Gastrocnemius medialis (tissue), 4 donors: ENCODE measurements around the gene EYS. TPM values are rescaled to one million over a fixed set of nuclear protein-coding genes. Genes with fewer than 3 reads are reported as not detected.

Experiments used
- ATAC-seq, 2 donors: fragments of 150-250 bp; one replicate each; pipeline ENCODE4 v1.9.1; 2016
- DNase-seq, 2 donors: peaks; one replicate each; pipeline ENCODE4 v3.0.0-alpha.2; 2019
- H3K27ac ChIP-seq, 4 donors: fragments of 200-600 bp; sonication (generic); 1 replicate in 1 of 4; 2 replicates in 3 of 4; pipeline ENCODE4 v1.5.1; 2016 to 2018; ENCODE audit warnings: mild to moderate bottlenecking in 2 of 4, moderate library complexity in 1 of 4
- H3K27me3 ChIP-seq, 3 donors: fragments of 200-600 bp; sonication (generic) in 2 of 3; 1 replicate in 1 of 3; 2 replicates in 2 of 3; pipeline versions ENCODE4 v1.5.1 to v1.6.0; 2016 to 2019; ENCODE audit warnings: mild to moderate bottlenecking in 1 of 3, moderate library complexity in 1 of 3
- H3K36me3 ChIP-seq, 2 donors: fragments of 200-600 bp; sonication (generic) in 1 of 2; one replicate each; pipeline ENCODE4 v1.5.1; 2017 to 2018
- H3K4me1 ChIP-seq, 2 donors: fragments of 200-600 bp; sonication (generic) in 1 of 2; one replicate each; pipeline ENCODE4 v1.5.1; 2016 to 2017; ENCODE audit warnings: mild to moderate bottlenecking in 2 of 2
- H3K4me3 ChIP-seq, 4 donors: fragments of 200-600 bp; sonication (generic) in 3 of 4; 1 replicate in 1 of 4; 2 replicates in 3 of 4; pipeline ENCODE4 v1.5.1; 2016 to 2019; ENCODE audit warnings: mild to moderate bottlenecking in 2 of 4
- H3K9me3 ChIP-seq, 3 donors: fragments of 200-600 bp; sonication (generic) in 2 of 3; 1 replicate in 1 of 3; 2 replicates in 2 of 3; pipeline ENCODE4 v1.5.1; 2016 to 2019
- POLR2A ChIP-seq, 2 donors: fragments of 450-650 bp; IDR thresholded peaks; one replicate each; pipeline ENCODE4 v1.6.1; 2017; ENCODE audit warnings: antibody characterized with exemption in 2 of 2, mild to moderate bottlenecking in 2 of 2, moderate library complexity in 2 of 2
- in situ Hi-C, 4 donors: fragments of 200-750 bp; cut with MboI; loops; one replicate each; pipeline versions ENCODE4 v1.15.0 to v1.8.0; 2017; ENCODE audit warnings: low sequenced_read_pairs in 4 of 4
- intact Hi-C: fragments of 100-400 bp; cut with DNase I; formaldehyde crosslinking; loops from one replicate; pipeline ENCODE4 v1.15.1; 2023; ENCODE audit warnings: low total_unique reads
- total RNA-seq, 4 donors: library from RNA; depleted of rRNA; stranded (reverse); fragments of >200 nt; gene quantifications; one replicate each; pipeline versions ENCODE4 v1.1.0 to v1.2.3, GENCODE V29; 2016
- TF ChIP-seq, protein P1 (sequence below), 5 experiments: fragments of 450-650 bp in 3 of 5; fragments of 200-600 bp in 2 of 5; sonication (generic) in 2 of 5; IDR thresholded peaks in 4 of 5; conservative IDR thresholded peaks in 1 of 5; 1 replicate in 4 of 5; 2 replicates in 1 of 5; pipeline ENCODE4 v1.5.1; 2016 to 2019; ENCODE audit warnings: antibody characterized with exemption in 5 of 5, mild to moderate bottlenecking in 3 of 5, moderate library complexity in 3 of 5

EYS gene
- total RNA-seq, 4 donors from 2014 or later = 0.20 TPM; not detected in 3

DNA sequence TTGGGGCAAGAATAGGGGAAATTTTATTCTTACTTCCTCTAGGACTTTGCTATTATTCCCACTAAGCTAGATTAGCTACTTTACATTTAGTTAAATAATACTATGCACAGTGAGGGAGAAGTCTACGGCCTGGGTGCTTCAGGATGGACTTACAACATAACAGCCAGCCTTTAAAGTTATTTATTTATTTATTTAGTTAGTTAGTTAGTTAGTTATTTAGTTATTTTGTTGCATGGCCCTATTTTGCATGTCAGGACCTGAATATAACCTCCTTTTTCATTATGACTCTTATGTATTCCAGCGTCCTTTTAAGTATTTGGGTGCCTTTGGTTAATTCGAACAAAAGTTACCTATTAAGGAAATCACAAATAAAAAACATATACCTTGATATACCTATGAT is 238.7 kb downstream of the EYS start:
- DNase-seq = no peak
- in situ Hi-C loops (no loop called here), intact Hi-C loops (no loop called here)
- no peaks in the 10 kb centered on the region for H3K27me3 ChIP-seq
- no peak for ATAC-seq
- no peak overlapping the region for H3K4me3 ChIP-seq
- no peak for TF ChIP-seq POLR2A (IDR thresholded peaks at IDR 0.05)
- TF ChIP-seq, protein P1, sequence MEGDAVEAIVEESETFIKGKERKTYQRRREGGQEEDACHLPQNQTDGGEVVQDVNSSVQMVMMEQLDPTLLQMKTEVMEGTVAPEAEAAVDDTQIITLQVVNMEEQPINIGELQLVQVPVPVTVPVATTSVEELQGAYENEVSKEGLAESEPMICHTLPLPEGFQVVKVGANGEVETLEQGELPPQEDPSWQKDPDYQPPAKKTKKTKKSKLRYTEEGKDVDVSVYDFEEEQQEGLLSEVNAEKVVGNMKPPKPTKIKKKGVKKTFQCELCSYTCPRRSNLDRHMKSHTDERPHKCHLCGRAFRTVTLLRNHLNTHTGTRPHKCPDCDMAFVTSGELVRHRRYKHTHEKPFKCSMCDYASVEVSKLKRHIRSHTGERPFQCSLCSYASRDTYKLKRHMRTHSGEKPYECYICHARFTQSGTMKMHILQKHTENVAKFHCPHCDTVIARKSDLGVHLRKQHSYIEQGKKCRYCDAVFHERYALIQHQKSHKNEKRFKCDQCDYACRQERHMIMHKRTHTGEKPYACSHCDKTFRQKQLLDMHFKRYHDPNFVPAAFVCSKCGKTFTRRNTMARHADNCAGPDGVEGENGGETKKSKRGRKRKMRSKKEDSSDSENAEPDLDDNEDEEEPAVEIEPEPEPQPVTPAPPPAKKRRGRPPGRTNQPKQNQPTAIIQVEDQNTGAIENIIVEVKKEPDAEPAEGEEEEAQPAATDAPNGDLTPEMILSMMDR (IDR thresholded peaks at IDR 0.05 in 4 of 5, conservative IDR thresholded peaks at IDR 0.05 in 1 of 5) = no peak
- H3K27ac ChIP-seq = no peak overlapping the region
- H3K9me3 ChIP-seq = no peaks in the 10 kb centered on the region
- H3K4me1 ChIP-seq = no peaks in the 10 kb centered on the region
- no peaks in the 10 kb centered on the region for H3K36me3 ChIP-seq

DNA sequence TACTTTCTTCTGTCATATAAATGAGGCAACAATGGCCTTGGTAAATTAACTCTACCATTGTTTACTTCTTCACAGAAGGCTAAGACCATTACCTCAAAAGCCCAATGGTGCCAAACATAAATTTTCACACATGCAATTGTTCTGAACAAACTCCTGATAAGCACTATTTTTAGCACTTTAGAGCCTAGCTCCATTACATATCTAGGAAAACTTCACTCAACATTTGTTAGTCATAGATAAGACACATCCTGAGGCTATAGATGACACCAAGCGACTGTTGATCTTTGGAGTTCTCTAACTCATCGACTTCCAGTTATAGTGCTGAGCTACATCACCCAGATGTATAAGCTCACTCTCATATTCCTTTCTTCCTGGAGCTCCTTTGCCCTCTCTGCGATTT is 245.9 kb downstream of the EYS start:
- TF ChIP-seq POLR2A (IDR thresholded peaks at IDR 0.05) = no peak
- TF ChIP-seq, protein P1 (IDR thresholded peaks at IDR 0.05 in 4 of 5, conservative IDR thresholded peaks at IDR 0.05 in 1 of 5) = no peak
- intact Hi-C loops (no loop called here), in situ Hi-C loops (no loop called here)
- DNase-seq (no peak), ATAC-seq (no peak)
- no peaks in the 10 kb centered on the region for H3K9me3 ChIP-seq
- H3K36me3 ChIP-seq = no peaks in the 10 kb centered on the region
- H3K27me3 ChIP-seq = no peaks in the 10 kb centered on the region
- no peak overlapping the region for H3K27ac ChIP-seq
- H3K4me1 ChIP-seq = no peaks in the 10 kb centered on the region
- H3K4me3 ChIP-seq = no peak overlapping the region

DNA sequence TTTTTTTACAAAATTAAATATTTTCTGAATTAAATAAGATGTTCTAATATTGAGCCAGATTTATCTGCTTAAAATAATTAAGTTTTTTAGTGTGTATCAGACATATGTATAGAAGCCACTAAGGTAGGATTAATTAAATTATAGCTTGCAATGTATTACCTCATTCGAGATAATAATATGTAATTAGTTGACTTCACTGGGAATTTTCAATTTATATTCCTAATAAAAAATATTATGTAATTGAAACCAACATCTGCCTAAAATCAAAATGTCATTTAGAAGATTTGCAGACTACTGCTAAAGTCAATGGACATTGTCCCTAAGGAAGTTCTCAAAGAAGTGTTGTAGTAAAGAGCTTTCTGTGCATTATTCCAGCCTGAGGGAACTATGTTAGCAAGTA is 254.7 kb downstream of the EYS start:
- TF ChIP-seq, protein P1 (IDR thresholded peaks at IDR 0.05 in 4 of 5, conservative IDR thresholded peaks at IDR 0.05 in 1 of 5) = no peak
- TF ChIP-seq POLR2A (IDR thresholded peaks at IDR 0.05) = no peak
- Histone ChIP-seq H3K4me1 (no peaks in the 10 kb centered on the region), H3K36me3 (no peaks in the 10 kb centered on the region), H3K4me3 (no peak overlapping the region), H3K27me3 (no peaks in the 10 kb centered on the region), H3K27ac (no peak overlapping the region), H3K9me3 (no peaks in the 10 kb centered on the region)
- no peak for ATAC-seq
- no peak for DNase-seq
- intact Hi-C loops (no loop called here), in situ Hi-C loops (no loop called here)

DNA sequence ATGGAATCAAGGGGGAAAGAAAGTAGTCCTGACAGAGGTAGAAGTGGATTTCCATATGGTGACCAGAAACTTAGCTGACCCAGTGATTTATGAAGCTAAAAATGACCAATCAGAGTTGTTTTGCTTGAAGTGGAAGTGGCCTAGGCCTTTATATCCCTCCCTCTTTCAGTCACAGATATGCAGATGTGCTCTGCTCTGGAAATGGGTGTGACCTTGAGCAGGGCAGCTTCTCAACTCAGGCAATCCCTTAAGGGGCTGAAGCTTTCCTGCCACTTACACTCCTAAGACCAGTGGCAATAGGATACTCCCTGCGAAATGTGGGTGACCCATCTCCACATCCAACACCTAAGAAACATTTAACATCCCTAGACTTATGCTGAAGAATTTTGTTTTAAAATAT is 256.6 kb downstream of the EYS start:
- ATAC-seq = no peak
- Histone ChIP-seq H3K27ac (no peak overlapping the region), H3K27me3 (no peaks in the 10 kb centered on the region), H3K4me1 (no peaks in the 10 kb centered on the region), H3K36me3 (no peaks in the 10 kb centered on the region), H3K9me3 (no peaks in the 10 kb centered on the region), H3K4me3 (no peak overlapping the region)
- DNase-seq = no peak
- TF ChIP-seq, protein P1 (IDR thresholded peaks at IDR 0.05 in 4 of 5, conservative IDR thresholded peaks at IDR 0.05 in 1 of 5) = no peak
- no peak for TF ChIP-seq POLR2A (IDR thresholded peaks at IDR 0.05)
- intact Hi-C loops (no loop called here), in situ Hi-C loops (no loop called here)

DNA sequence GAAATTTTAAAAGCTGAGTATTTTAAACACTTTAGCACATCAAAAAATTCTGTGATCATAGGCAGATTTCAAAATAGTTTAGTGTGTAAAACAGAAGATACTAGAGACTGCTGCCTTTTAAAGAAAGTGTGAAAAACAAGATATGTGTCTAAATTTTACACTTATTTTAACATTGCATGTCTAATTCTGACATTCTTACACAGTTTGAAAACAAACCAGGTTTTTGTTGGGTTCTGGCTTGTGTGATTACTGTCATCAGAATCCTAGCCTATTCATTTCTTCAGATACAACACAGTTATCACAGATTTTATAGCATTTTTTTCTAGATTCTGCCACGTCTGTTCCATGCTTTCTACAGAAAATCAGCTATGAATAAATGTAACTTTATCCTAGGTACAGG is 257.1 kb downstream of the EYS start:
- intact Hi-C loops = no loop called here
- Histone ChIP-seq H3K4me3 (no peak overlapping the region), H3K36me3 (no peaks in the 10 kb centered on the region), H3K9me3 (no peaks in the 10 kb centered on the region), H3K27me3 (no peaks in the 10 kb centered on the region), H3K4me1 (no peaks in the 10 kb centered on the region), H3K27ac (no peak overlapping the region)
- no peak for ATAC-seq
- in situ Hi-C loops = no loop called here
- no peak for DNase-seq
- no peak for TF ChIP-seq POLR2A (IDR thresholded peaks at IDR 0.05)
- TF ChIP-seq, protein P1 (IDR thresholded peaks at IDR 0.05 in 4 of 5, conservative IDR thresholded peaks at IDR 0.05 in 1 of 5) = no peak
